ENCODE data around the gene CHST11.

Gene CHST11

DNA sequence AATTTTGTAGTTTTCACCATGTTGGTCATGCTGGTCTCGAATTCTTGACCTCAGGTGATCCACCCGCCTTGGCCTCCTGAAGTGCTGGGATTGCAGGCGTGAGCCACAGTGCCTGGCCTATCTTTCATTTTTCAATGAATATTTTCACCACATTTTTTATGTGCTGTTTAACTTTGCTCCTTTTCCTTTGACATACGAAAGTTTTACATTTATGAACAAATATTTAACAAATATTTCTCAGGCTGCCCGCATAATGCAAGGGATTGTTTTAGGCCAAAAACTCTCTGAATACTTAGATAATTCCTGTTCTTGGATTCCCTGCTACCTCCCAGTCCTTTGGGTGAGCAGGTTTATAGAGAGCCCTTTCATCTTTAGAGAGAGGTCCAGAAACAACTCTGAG, 8.7 kb upstream of the CHST11 start:
- Mint-ChIP-seq H3K4me1 (ENCODE audit: low read depth) (peaks cover 1% of the 10 kb centered on the region), H3K4me3 (no peak overlapping the region), H3K9me3 (ENCODE audit: low read depth) (no peaks in the 10 kb centered on the region), H3K36me3 (no peaks in the 10 kb centered on the region), H3K27me3 (no peaks in the 10 kb centered on the region), H3K27ac (no peak overlapping the region)

DNA sequence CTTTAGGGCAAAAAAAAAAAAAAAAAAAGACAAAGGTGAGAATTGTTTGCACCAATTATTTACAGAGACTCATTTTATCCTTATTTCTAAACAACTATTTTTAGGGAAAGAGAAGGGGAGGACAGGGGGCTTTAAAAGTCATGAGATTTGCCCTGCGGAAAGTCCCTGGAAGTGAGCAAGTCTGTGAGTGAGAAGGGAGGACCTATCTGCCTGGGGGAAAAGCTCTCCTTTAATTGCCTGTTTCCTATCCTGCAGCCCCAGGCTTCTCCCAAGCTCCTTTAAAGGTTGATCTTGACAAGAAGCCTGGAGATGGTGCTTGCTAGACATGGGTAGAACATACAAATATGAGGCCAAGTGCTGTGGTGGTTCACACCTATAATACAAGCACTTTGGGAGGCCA, 8.3 kb upstream of the CHST11 start:
- H3K27me3 Mint-ChIP-seq = no peaks in the 10 kb centered on the region
- no peak overlapping the region for H3K27ac Mint-ChIP-seq
- H3K36me3 Mint-ChIP-seq = no peaks in the 10 kb centered on the region
- no peaks in the 10 kb centered on the region for H3K9me3 Mint-ChIP-seq (ENCODE audit: low read depth)
- H3K4me3 Mint-ChIP-seq = no peak overlapping the region
- no peaks in the 10 kb centered on the region for H3K4me1 Mint-ChIP-seq (ENCODE audit: low read depth)

DNA sequence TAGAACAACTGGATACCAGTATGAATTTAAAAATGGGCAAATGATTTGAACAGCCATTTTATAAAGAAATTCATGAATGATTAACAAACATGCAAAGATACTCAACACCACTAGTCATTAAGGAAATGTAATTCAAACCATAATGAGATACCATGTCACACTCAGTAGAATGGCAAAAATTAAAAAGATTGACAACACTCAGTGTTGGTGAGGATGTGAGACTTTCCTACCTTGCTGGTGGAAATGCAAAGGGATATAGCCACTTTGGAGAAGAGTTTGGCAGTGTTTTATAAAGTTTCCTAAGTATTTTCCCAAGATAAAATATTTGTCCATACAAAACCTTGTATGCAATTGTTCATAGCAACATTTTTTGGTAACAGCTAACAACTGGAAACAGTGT, 6.0 kb upstream of the CHST11 start:
- H3K4me3 Mint-ChIP-seq = no peak overlapping the region
- H3K27me3 Mint-ChIP-seq = no peaks in the 10 kb centered on the region
- no peaks in the 10 kb centered on the region for H3K9me3 Mint-ChIP-seq (ENCODE audit: low read depth)
- H3K27ac Mint-ChIP-seq = no peak overlapping the region
- peaks cover 8% of the 10 kb centered on the region for H3K4me1 Mint-ChIP-seq (ENCODE audit: low read depth)
- no peaks in the 10 kb centered on the region for H3K36me3 Mint-ChIP-seq

GRCh38 chr12:104452087-104452486, 4.7 kb upstream of the CHST11 start:
- H3K9me3 Mint-ChIP-seq (ENCODE audit: low read depth) = no peaks in the 10 kb centered on the region
- H3K27me3 Mint-ChIP-seq = no peaks in the 10 kb centered on the region
- H3K4me3 Mint-ChIP-seq = no peak overlapping the region
- no peaks in the 10 kb centered on the region for H3K36me3 Mint-ChIP-seq
- no peak overlapping the region for H3K27ac Mint-ChIP-seq
- peaks cover 16% of the 10 kb centered on the region for H3K4me1 Mint-ChIP-seq (ENCODE audit: low read depth)

GRCh38 chr12:104453133-104453532, 3.6 kb upstream of the CHST11 start:
- Mint-ChIP-seq H3K4me1 (ENCODE audit: low read depth) (peaks cover 16% of the 10 kb centered on the region), H3K36me3 (no peaks in the 10 kb centered on the region), H3K9me3 (ENCODE audit: low read depth) (no peaks in the 10 kb centered on the region), H3K27ac (no peak overlapping the region), H3K4me3 (no peak overlapping the region), H3K27me3 (no peaks in the 10 kb centered on the region)

- no peak overlapping the region for H3K4me3 Mint-ChIP-seq
- H3K27ac Mint-ChIP-seq = no peak overlapping the region
- no peaks in the 10 kb centered on the region for H3K36me3 Mint-ChIP-seq
- no peaks in the 10 kb centered on the region for H3K27me3 Mint-ChIP-seq
- no peaks in the 10 kb centered on the region for H3K9me3 Mint-ChIP-seq (ENCODE audit: low read depth)
- H3K4me1 Mint-ChIP-seq (ENCODE audit: low read depth) = peaks cover 32% of the 10 kb centered on the region
Observed at GRCh38 chr12:104454997-104455396, 1.8 kb upstream of the CHST11 start.

- peaks cover 39% of the 10 kb centered on the region for H3K4me1 Mint-ChIP-seq (ENCODE audit: low read depth)
- H3K4me3 Mint-ChIP-seq = peak overlapping the region; percentile 90
Observed at GRCh38 chr12:104455578-104456416, 951 bp upstream of the CHST11 start.

GRCh38 chr12:104456950-104457745, 400 bp downstream of the CHST11 start:
- H3K27ac Mint-ChIP-seq = peak overlapping the region; percentile 93
- no peaks in the 10 kb centered on the region for H3K27me3 Mint-ChIP-seq
- peaks cover 51% of the 10 kb centered on the region for H3K4me1 Mint-ChIP-seq (ENCODE audit: low read depth)
- H3K9me3 Mint-ChIP-seq (ENCODE audit: low read depth) = no peaks in the 10 kb centered on the region
- no peaks in the 10 kb centered on the region for H3K36me3 Mint-ChIP-seq
- peak overlapping the region; percentile 95 for H3K4me3 Mint-ChIP-seq

More at GRCh38 chr12:104455578-104456416, 951 bp upstream of the CHST11 start:
- no peaks in the 10 kb centered on the region for H3K27me3 Mint-ChIP-seq
- H3K9me3 Mint-ChIP-seq (ENCODE audit: low read depth) = no peaks in the 10 kb centered on the region
- H3K27ac Mint-ChIP-seq = peak overlapping the region; percentile 34
- no peaks in the 10 kb centered on the region for H3K36me3 Mint-ChIP-seq

GRCh38 chr12:104457746-104458693, 1.3 kb downstream of the CHST11 start:
- Mint-ChIP-seq H3K27ac (peak overlapping the region; percentile 93), H3K4me1 (ENCODE audit: low read depth) (peaks cover 60% of the 10 kb centered on the region)

GRCh38 chr12:104458694-104459367, 2.1 kb downstream of the CHST11 start:
- H3K36me3 Mint-ChIP-seq = no peaks in the 10 kb centered on the region
- H3K4me3 Mint-ChIP-seq = peak overlapping the region; percentile 92
- H3K4me1 Mint-ChIP-seq (ENCODE audit: low read depth) = peaks cover 67% of the 10 kb centered on the region
- no peaks in the 10 kb centered on the region for H3K9me3 Mint-ChIP-seq (ENCODE audit: low read depth)
- H3K27ac Mint-ChIP-seq = peak overlapping the region; percentile 81
- H3K27me3 Mint-ChIP-seq = no peaks in the 10 kb centered on the region

More at GRCh38 chr12:104457746-104458693, 1.3 kb downstream of the CHST11 start:
- no peaks in the 10 kb centered on the region for H3K27me3 Mint-ChIP-seq
- peak overlapping the region; percentile 95 for H3K4me3 Mint-ChIP-seq
- no peaks in the 10 kb centered on the region for H3K36me3 Mint-ChIP-seq
- H3K9me3 Mint-ChIP-seq (ENCODE audit: low read depth) = no peaks in the 10 kb centered on the region

GRCh38 chr12:104459368-104459909, 2.7 kb downstream of the CHST11 start:
- no peaks in the 10 kb centered on the region for H3K9me3 Mint-ChIP-seq (ENCODE audit: low read depth)
- peak overlapping the region; percentile 92 for H3K4me3 Mint-ChIP-seq
- H3K36me3 Mint-ChIP-seq = no peaks in the 10 kb centered on the region
- no peaks in the 10 kb centered on the region for H3K27me3 Mint-ChIP-seq
- peaks cover 70% of the 10 kb centered on the region for H3K4me1 Mint-ChIP-seq (ENCODE audit: low read depth)
- H3K27ac Mint-ChIP-seq = peak overlapping the region; percentile 81

DNA sequence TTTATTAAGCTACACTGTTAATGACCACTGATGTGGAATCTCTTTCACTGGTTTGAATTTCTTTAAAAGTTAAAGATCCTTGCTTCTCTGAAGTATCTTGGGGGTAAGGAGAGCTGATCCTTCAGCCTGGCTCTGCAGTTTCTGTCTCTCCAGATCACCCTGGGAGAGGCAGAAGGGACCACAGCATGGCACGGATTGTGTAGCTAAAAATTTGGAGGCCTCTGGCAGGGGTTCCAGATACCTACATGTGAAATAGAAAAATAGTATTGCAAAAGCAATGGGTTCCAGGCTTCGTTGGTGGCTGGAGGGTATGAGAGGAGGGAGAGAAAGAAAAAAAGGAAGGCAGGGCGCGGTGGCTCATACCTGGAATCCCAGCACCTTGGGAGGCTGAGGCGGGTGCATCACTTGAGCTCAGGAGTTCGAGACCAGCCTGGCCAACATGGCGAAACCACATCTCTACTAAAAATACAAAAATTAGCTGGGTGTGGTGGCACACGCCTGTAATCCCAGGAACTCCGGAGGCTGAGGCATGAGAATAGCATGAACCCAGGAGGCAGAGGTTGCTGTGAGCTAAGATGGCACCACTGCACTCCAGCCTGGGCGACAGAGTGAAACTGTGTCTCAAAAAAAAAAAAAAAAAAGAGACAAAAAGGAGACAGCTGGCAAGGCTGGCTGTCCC, 3.4 kb downstream of the CHST11 start:
- peaks cover 74% of the 10 kb centered on the region for H3K4me1 Mint-ChIP-seq (ENCODE audit: low read depth)
- no peaks in the 10 kb centered on the region for H3K9me3 Mint-ChIP-seq (ENCODE audit: low read depth)
- H3K36me3 Mint-ChIP-seq = no peaks in the 10 kb centered on the region
- no peaks in the 10 kb centered on the region for H3K27me3 Mint-ChIP-seq
- peak overlapping the region; percentile 92 for H3K4me3 Mint-ChIP-seq
- peak overlapping the region; percentile 81 for H3K27ac Mint-ChIP-seq

GRCh38 chr12:104460973-104461698, 4.4 kb downstream of the CHST11 start:
- Mint-ChIP-seq H3K9me3 (ENCODE audit: low read depth) (no peaks in the 10 kb centered on the region), H3K27me3 (no peaks in the 10 kb centered on the region), H3K27ac (peak overlapping the region; percentile 64), H3K4me3 (peak overlapping the region; percentile 19), H3K4me1 (ENCODE audit: low read depth) (peaks cover 73% of the 10 kb centered on the region), H3K36me3 (no peaks in the 10 kb centered on the region)

Measured in activated naive CD8-positive, alpha-beta T cell (primary cell).